ENCODE results near the gene NLGN1.

The NLGN1 gene

GRCh38 chr3:173641696-173642095 is 244.2 kb downstream of the NLGN1 start:
- DNase-seq (ENCODE audit: low read depth) = no peak

- DNase-seq (ENCODE audit: low read depth) = no peak
These were observed 246.8 kb downstream of the NLGN1 start for GRCh38 chr3:173644086-173645082.

- no peak for DNase-seq (ENCODE audit: low read depth)
These were observed 253.1 kb downstream of the NLGN1 start for GRCh38 chr3:173650596-173650995.

- DNase-seq (ENCODE audit: low read depth) = no peak
These were observed 254.5 kb downstream of the NLGN1 start for GRCh38 chr3:173652093-173652492.

- no peak for DNase-seq (ENCODE audit: low read depth)
These were observed 256.2 kb downstream of the NLGN1 start for GRCh38 chr3:173653781-173654180.

GRCh38 chr3:173659972-173660371 is 262.4 kb downstream of the NLGN1 start:
- DNase-seq (ENCODE audit: low read depth) = no peak

GRCh38 chr3:173660645-173661299 is 263.2 kb downstream of the NLGN1 start:
- DNase-seq (ENCODE audit: low read depth) = no peak

GRCh38 chr3:173663696-173664111 is 266.2 kb downstream of the NLGN1 start:
- DNase-seq (ENCODE audit: low read depth) = no peak

GRCh38 chr3:173676094-173676493 is 278.6 kb downstream of the NLGN1 start:
- DNase-seq (ENCODE audit: low read depth) = no peak

- no peak for DNase-seq (ENCODE audit: low read depth)
These were observed 283.7 kb downstream of the NLGN1 start for GRCh38 chr3:173681188-173681678.

GRCh38 chr3:173685456-173685855 is 287.9 kb downstream of the NLGN1 start:
- no peak for DNase-seq (ENCODE audit: low read depth)

GRCh38 chr3:173688216-173688842 is 290.8 kb downstream of the NLGN1 start:
- no peak for DNase-seq (ENCODE audit: low read depth)

- DNase-seq (ENCODE audit: low read depth) = no peak
These were observed 293.1 kb downstream of the NLGN1 start for GRCh38 chr3:173690542-173691180.

- DNase-seq (ENCODE audit: low read depth) = no peak
These were observed 301.8 kb downstream of the NLGN1 start for GRCh38 chr3:173699353-173699752.

GRCh38 chr3:173700336-173700735 is 302.8 kb downstream of the NLGN1 start:
- DNase-seq (ENCODE audit: low read depth) = no peak

- no peak for DNase-seq (ENCODE audit: low read depth)
These were observed 305.0 kb downstream of the NLGN1 start for GRCh38 chr3:173702561-173702960.

GRCh38 chr3:173703771-173704170 is 306.2 kb downstream of the NLGN1 start:
- DNase-seq (ENCODE audit: low read depth) = no peak

GRCh38 chr3:173706630-173707029 is 309.1 kb downstream of the NLGN1 start:
- no peak for DNase-seq (ENCODE audit: low read depth)

- DNase-seq (ENCODE audit: low read depth) = no peak
These were observed 310.6 kb downstream of the NLGN1 start for GRCh38 chr3:173708191-173708590.

- DNase-seq (ENCODE audit: low read depth) = no peak
These were observed 311.5 kb downstream of the NLGN1 start for GRCh38 chr3:173709026-173709425.

- no peak for DNase-seq (ENCODE audit: low read depth)
These were observed 314.1 kb downstream of the NLGN1 start for GRCh38 chr3:173711619-173712018.

- DNase-seq (ENCODE audit: low read depth) = no peak
These were observed 322.0 kb downstream of the NLGN1 start for GRCh38 chr3:173719585-173719984.
